ENCODE results near the gene ANO1.

The ANO1 gene

DNA sequence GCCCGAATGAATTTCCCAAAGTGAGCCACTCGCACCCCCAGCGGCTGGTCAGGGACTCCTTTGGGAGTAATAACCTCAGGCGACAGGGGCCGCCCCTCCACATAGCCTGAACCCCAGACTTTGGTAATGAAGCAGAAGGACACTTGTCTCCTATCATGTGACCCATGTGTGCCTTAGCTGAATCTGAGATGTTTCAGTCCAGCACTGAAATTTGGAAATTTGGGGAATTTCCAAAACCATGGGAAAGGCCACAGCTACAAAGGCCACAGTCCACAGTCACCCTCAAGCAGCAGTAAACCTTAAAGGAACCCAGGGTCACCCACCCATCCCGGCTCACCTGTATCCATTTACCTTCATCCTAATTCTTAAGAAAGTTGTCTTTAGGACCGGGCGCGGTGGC lies 73.6 kb downstream of the ANO1 start:
- TF ChIP-seq, protein P1, sequence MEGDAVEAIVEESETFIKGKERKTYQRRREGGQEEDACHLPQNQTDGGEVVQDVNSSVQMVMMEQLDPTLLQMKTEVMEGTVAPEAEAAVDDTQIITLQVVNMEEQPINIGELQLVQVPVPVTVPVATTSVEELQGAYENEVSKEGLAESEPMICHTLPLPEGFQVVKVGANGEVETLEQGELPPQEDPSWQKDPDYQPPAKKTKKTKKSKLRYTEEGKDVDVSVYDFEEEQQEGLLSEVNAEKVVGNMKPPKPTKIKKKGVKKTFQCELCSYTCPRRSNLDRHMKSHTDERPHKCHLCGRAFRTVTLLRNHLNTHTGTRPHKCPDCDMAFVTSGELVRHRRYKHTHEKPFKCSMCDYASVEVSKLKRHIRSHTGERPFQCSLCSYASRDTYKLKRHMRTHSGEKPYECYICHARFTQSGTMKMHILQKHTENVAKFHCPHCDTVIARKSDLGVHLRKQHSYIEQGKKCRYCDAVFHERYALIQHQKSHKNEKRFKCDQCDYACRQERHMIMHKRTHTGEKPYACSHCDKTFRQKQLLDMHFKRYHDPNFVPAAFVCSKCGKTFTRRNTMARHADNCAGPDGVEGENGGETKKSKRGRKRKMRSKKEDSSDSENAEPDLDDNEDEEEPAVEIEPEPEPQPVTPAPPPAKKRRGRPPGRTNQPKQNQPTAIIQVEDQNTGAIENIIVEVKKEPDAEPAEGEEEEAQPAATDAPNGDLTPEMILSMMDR (IDR thresholded peaks at IDR 0.05; ENCODE audit: borderline replicate concordance, insufficient read depth, low read depth, low read length): no peak
- H3K4me3 ChIP-seq (ENCODE audit: low read depth, low read length): no peak overlapping the region

DNA sequence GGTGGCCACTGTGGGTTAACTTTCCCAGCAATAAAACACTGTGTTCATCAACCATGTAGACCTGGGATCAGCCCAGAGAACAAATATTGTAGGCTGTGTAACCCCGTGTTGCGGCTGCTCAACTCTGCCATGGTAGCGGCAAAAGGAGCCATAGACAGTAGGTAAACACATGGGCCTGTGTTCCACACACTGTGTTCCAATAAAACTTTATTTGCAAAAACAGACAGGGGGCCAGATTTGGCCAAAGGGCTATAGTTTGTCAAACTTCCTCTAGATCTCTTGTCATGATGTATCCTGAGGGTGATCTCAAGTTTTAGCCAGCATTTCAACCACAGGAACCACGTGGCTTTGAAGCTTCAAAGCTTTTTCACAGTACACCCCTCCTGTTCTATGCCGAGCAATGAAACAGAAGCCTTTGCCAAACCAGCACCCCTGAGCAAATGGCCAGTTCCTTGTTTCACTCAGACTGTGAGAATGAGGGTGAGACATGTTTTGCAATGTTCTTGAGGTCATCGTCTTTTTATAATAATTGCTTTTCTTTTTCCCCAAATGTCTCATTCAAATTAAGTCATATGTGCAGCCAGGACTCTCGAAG lies 75.1 kb downstream of the ANO1 start:
- H3K4me3 ChIP-seq (ENCODE audit: low read depth, low read length): no peak overlapping the region
- TF ChIP-seq, protein P1 (IDR thresholded peaks at IDR 0.05; ENCODE audit: borderline replicate concordance, insufficient read depth, low read depth, low read length): no peak

DNA sequence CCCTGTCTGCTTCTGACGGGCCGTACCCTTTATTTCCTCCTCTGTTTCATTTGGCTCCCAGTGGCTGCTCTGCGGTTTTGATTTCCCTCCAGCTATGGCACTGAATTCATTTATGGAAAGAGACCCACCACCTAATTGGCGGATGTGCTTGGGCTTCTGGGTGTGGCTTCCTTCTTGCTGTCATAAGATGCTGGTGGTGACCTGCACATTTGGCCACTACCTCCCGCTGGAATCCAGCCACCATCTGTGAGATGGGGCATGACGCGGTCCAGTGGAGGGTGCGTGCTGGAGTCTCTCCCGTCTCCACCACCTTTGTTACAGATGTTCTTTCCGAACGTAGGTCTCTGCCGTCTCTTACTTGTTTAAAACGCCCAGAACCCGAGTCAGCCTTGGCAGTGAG lies 77.3 kb downstream of the ANO1 start:
- TF ChIP-seq, protein P1 (IDR thresholded peaks at IDR 0.05; ENCODE audit: borderline replicate concordance, insufficient read depth, low read depth, low read length): no peak
- no peak overlapping the region for H3K4me3 ChIP-seq (ENCODE audit: low read depth, low read length)

DNA sequence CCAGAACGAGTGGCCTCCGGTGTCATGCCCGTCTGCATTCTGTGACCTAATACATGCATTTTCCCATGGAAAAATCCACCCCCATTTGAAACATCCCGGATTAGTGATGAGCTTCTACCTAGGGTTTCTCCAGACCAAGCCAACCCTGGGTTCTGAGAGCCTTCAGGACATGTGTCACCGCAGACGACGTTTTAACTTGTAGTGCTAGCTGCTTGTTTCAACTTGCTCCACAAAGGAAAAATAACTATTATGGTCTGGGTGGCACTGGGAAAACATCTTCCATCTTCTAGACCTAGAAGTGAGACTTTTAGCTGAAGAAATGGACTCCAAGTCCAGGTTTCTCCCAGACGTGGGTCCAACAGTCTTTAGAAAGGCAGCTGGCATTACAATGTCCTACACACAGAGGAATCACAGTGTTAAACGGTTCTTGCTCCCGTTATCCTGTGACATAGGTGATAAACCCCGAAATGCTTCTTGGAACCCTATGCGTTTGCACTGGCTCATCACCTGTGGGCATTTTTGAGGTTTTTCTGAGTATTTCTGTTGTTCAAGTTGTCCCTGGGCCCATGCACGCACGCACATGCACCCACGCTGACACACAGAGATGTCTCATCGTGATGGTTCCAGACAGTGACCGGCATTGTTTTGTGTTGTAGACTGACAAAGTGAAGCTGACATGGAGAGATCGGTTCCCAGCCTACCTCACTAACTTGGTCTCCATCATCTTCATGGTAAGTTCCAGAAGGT lies 78.3 kb downstream of the ANO1 start:
- TF ChIP-seq, protein P1 (IDR thresholded peaks at IDR 0.05; ENCODE audit: borderline replicate concordance, insufficient read depth, low read depth, low read length): no peak
- no peak overlapping the region for H3K4me3 ChIP-seq (ENCODE audit: low read depth, low read length)

DNA sequence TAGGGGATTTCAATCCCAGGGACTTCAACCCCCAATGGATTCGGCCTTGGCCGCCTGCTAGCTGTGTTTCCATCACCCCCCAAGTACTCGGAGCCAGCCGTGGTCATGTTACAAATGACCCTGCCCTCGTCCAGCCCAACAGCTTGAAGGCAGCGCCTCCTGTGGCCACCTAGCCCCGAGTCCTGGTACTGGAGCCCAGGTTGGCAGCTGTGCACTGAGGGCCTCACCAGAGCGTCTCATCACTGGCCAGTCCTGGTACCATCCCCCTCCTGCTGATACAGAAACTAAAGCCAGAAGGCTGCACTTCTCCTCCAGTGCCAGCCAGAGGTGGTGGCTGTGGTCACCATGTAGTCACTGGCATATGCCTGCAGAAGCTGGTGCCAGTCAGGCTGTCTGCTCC lies 80.1 kb downstream of the ANO1 start:
- no peak overlapping the region for H3K4me3 ChIP-seq (ENCODE audit: low read depth, low read length)
- TF ChIP-seq, protein P1 (IDR thresholded peaks at IDR 0.05; ENCODE audit: borderline replicate concordance, insufficient read depth, low read depth, low read length): peak; percentile 39; the same call in 1 of the 2 replicates

DNA sequence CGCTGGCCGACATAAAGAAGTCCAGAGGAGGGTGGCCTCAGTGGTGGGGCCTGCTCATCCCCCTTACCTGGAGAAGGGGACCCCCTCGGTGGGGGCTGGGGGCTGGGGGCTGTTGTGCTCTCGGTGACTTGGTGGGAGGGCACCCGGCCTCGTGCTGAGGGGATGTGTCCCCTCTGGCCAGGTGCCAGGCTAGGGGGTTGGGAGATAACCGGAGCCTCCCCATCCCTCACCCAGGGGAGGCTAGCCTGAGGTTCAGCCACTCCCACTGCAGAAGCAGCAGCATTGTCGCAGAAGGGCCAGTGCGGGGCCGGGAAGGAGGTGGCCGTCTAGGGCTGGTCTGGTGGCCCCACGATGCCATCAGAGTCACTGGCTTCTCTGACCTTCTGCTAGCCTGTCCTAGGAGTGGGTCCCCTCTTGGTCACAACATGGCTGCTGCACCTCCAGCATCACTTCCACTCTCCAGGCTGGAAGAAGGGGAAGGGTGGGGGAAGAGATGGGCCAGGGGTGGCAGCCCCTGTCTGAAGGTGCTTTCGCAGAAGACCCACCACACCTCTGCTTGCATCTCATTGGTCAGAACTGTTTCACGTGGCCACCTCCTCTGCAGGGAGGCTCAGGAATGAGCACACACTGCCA lies 80.8 kb downstream of the ANO1 start:
- TF ChIP-seq, protein P1 (IDR thresholded peaks at IDR 0.05; ENCODE audit: borderline replicate concordance, insufficient read depth, low read depth, low read length): no peak

More for the DNA sequence above, 80.8 kb downstream of the ANO1 start:
- no peak overlapping the region for H3K4me3 ChIP-seq (ENCODE audit: low read depth, low read length)

All from GM12875 (cell line).